GM08714 (cell line): ENCODE results near the gene UBE2G1.

Experiments used
- H3K4me3 ChIP-seq: fragments of 200-500 bp; sonication (Bioruptor generic); 2 replicates; pipeline ENCODE4 v1.5.1; 2014; ENCODE audit warnings: mild to moderate bottlenecking, low read length, inconsistent platforms
- ZNF274 ChIP-seq: IDR thresholded peaks from 2 replicates; pipeline ENCODE4 v1.6.1; 2012; ENCODE audit warnings: mild to moderate bottlenecking, low read depth, low read length

UBE2G1 gene

DNA sequence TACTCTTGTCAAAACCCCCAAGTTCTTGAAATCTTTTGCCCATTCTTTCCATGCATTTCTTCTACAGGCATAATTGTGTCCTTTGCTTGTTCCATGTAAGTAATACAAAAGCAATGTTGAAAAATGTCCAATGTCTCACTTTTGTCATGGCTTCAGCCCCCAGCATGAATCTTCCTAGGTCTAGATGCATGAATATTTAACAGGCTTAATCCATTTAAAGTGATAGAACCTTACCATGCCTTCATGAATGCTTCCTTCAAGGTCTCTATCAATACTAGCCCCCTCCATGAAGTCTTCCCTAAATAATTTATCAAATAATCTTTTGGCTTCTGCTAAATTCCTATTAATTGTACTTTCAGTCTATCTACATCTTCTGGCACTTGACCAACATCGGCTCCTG is 56.6 kb downstream of the UBE2G1 start:
- no peak overlapping the region for H3K4me3 ChIP-seq
- no peak for TF ChIP-seq ZNF274

DNA sequence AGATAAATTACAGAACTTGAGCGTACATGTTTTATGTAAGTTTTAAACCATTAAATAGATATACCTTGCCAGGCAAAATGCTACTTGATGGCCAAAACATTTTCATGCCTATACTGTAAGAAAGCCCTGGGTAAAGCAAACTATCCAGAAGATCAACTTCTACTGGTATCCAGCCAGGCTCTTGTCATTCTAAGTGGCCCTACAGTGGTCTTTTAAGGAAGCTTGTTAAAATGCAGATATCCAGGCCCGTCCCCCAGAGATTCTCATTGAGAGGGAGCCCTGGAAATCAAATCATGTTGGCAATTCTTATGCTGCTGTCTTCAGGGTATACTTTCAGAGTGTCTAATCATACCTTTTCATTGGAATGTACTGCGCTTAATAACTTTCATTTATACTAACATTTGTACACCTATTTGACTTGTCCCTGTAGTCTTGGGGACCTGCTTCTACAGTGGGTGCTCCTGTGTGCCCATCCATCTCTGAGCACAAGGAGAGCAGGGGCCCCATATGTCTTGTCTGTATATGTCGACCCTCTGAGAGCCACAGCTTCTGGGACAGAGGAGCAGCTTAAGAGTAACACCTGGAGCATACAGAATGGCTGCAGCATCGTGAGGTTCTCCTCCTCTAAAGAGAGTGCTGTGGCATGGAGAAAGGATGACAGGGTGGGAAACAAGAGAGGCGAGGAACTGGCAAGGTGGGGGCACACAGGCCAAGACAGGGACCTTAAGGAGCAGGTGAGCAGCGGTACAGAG is 59.1 kb downstream of the UBE2G1 start:
- H3K4me3 ChIP-seq: no peak overlapping the region
- TF ChIP-seq ZNF274: no peak

DNA sequence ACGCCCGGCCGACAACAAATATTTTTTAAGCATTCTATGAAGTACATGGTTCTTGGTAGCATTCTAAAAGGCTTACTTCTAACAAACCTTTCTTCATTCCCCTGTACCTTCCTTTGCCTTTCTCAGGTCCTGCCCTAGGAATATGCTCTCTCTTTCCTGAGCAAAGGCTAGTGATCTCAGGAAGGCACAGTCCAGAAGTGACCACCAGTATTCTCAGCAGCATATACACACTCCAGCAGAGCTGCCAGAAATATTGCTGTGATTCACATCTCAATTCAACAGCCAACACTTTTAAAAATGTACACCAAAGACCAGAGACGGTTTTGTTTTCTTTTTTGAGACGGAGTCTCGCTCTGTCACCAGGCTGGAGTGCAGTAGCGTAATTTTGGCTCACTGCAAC is 61.3 kb downstream of the UBE2G1 start:
- no peak for TF ChIP-seq ZNF274
- no peak overlapping the region for H3K4me3 ChIP-seq

DNA sequence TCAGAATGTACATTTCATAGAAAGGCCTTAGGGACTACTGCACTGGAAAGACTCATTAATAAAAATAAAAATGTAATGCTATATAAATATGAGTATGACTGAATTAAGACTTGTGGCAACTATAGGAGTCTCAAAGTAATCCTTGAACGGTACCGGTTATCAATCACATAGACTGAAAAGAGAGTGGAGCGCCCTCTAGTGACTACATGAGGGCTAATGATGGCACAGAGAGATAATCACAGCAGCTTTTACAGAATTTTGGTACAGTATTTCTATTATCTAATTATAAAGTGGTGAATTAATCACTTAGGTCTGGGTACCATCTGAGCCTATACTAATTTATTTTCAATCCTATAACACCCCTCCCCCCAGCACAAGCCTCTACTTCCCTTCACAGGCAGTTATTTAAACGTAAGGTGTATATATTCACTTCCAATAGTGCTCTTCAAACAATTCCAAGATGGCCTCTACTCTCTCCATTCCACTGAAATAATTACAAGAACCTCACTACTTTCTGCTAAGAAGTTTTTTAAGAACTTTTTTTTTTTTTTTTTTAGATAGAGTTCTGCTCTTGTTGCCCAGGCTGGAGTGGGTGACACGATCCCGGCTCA is 62.0 kb downstream of the UBE2G1 start:
- no peak overlapping the region for H3K4me3 ChIP-seq
- TF ChIP-seq ZNF274: no peak

DNA sequence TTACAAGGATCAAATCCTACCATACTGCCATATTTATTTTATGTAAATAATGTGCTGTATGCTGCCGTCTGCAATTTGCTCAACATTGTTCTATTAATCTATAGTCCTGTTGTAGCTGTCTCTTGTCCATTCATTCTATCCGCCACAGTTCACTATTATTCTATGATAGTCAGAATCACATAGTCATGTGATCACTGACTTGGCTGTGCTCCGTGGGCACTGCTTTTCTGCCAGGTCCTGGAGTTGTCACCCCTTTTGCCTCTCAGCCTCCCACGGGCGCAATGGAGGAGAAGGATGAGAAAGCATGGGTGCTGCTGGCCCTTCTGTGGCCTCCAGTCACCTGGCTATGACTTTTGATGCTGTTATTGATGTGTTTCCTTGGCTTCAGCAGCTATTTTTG is 65.4 kb downstream of the UBE2G1 start:
- H3K4me3 ChIP-seq: no peak overlapping the region
- no peak for TF ChIP-seq ZNF274

DNA sequence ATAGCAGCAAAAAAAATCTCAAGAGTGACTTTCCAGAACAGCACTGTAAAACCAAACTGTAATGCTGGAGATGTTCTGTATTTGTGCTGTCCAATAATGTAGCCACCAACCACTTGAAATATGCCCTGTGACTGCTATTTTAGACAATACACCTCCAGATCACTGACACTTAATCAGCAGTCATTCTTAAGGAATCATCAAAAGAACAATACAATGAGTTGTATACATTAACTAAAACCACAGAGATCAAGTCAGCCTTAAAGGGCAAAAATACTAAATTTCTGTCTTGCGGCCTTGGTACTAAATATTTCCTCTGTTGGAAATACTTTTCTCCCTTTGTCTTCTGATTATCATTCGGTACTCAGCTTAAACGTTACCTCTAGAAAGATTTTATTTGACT is 69.1 kb downstream of the UBE2G1 start:
- TF ChIP-seq ZNF274: no peak
- no peak overlapping the region for H3K4me3 ChIP-seq

DNA sequence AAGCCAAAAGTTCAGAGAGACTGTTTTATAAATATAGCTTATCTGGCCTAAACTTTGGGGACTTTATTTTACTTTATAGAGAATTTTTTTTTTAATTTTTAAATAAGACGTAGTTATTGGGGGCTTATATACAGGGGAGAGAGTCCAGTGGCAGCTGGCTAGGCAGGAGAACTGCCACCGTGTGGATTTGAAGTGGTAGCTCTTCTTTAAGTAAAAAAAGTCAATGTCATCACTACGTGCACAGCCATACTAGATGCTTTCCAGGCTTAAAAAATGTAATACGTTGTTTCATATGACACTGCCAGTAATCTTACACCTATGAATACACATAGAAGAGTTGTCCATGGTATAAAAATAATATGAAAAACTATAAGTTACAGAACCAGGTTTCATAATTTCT is 70.8 kb downstream of the UBE2G1 start:
- no peak for TF ChIP-seq ZNF274
- H3K4me3 ChIP-seq: no peak overlapping the region

DNA sequence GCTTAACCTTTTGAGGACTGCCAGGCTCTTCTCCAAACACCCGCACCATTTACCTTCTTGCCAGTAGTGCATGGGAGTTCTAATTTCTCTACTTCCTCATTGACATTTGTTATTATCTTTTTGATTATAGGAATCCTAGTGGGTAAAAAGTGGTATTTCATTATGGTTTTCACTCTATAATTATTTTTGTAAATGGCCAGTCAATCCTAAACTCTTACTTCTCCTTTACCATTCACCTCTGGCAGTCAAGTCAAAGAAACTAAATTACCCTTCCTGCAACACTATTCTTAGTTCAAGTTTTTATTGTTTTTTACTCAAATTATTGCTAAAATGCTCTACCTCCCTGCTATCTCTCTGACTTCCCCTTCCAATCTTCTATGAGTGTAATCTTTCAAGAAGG is 72.9 kb downstream of the UBE2G1 start:
- TF ChIP-seq ZNF274: no peak
- H3K4me3 ChIP-seq: no peak overlapping the region

DNA sequence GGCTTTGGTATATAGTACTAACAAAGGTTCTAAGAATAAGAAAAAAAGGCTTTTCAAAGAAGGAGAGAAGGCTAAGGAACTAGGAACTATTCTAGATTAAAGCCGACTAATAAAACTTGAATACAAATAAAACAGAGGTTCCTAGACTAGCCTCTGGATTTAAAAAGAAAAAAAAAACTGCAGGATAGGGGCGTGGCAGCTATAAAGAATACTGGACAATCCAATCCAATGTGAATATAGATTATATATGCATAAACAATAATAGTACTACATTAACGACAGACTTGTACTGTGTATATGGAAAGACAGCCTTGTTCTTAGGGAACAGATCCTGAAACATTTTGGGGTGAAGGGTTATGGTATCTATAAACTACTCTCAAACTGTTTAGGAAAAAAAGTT is 78.8 kb downstream of the UBE2G1 start:
- TF ChIP-seq ZNF274: no peak
- no peak overlapping the region for H3K4me3 ChIP-seq

DNA sequence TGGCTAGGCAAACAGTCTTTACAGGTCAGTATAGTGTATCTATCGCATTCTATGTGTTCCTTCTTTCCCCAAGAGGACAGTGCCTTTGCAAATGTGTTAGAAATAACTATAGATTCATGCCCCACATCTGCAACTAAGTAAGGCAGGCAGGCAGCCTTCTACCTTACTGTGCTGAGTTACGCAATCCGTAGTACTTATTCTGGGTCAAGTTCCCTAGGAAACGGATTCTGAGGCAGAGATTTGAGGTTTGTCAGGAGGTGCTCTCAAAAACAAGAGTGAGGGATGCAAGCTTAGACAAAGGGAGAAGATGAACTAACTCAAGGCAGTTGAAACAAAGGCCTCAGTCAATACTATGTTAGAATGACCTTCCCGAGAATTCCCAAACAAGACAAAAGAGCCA is 90.0 kb downstream of the UBE2G1 start:
- H3K4me3 ChIP-seq: no peak overlapping the region
- no peak for TF ChIP-seq ZNF274

DNA sequence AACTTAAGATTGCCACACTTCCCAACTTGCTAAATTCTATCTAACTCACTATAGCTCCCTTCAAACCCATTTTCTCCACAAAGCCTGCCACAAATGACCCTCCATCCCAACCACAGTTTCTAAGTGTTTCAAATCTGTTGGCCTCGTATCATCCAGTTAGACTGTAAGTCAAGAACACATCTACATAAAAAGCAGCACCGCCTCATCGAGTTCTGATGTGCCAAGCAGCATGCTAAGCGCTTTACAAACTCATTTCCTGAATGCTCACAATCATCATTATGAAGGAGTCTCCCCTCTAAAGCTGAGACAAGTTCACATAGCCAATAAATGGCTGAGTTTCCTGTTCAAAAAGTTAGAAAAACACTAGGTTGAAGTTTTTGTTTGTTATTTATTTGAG is 93.5 kb downstream of the UBE2G1 start:
- no peak overlapping the region for H3K4me3 ChIP-seq
- TF ChIP-seq ZNF274: no peak

DNA sequence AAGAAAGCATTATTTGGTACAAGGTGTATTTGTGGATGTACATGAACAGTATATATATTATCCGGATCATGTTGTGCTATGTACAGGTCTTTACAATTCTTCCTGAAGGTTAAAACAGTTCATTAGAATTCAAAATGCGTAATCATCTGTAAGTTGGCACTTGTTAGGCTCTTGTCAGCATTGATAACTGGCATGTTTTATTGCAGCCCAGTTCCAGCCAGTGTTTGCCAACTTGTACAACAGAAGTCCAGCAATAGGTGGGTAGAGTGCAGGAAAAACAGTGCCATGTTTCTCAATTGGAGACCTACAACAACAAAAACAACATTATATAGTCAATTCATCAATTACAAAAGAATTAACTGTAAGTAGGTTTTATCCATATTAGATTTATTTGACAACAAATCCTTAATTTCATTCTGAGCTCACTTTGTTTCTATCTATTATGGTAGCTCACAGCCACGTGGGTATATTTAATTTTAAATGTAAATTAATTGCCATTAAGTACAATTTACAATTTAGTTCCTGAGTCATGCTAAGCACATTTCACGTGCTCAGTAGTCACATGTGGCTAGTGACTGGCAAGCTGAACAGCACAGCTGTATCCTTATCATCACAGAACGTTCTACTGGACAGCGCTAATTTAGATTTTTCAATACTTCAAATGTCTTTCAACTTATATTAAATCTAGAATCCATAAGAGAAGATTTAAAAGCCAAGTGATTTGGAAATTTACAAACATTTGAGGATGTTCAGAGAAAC is 94.1 kb downstream of the UBE2G1 start:
- no peak for TF ChIP-seq ZNF274
- no peak overlapping the region for H3K4me3 ChIP-seq

DNA sequence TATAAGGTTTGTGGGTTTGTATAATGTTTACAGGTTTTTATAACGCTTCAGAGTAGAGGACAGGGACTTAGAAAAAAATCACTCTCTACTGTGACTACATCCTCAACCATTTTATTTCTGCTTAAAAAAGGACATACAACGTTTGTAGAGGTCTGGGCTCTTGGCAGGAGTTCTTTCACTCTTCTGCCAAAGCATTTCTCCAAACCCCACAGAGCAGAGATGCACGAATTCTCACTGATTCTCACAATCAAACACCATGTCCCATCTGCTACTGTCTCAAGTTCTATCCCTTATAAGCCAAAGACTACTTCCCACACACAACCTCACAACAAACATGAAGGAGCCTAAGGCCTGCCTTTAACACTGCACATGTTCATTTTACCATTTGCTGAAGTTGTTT is 95.7 kb downstream of the UBE2G1 start:
- no peak overlapping the region for H3K4me3 ChIP-seq
- TF ChIP-seq ZNF274: no peak

DNA sequence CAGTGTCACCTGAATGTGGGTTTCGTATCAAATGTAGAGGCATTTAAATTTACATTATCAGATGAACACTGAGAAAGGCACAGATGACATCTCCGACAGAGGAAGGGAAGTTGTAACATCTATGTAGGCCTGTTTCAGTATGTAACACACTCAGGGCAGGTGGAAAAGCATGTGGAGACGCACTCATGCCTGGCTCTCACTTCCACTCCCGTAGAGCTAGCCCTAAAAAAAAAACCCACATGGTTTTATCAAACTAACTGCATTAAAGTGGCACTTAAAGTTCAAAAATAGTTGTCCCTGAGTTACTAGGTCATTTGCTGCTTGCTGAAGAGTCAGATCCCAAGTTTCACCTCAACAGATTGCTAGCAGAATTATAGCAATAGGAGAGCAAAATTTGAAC is 96.6 kb downstream of the UBE2G1 start:
- no peak for TF ChIP-seq ZNF274
- H3K4me3 ChIP-seq: no peak overlapping the region

DNA sequence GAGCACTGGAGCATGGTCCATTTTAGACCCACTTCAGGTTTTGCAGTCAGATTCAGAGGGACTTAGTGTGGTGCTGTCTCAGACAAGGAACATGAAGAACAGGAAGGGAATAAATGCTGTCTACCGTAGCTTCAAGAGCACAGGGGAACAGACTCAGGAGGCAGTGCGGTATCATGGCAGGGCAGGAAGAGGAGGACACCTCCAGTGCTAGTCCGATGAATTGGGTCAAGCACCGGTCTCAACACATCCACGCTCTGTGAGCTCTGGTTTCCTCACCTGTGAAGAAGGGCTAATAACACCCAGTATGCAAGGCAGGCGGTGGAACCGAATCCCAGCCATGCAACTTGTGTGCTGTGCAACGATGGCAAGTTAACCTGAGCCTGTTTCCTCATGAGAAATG is 99.1 kb downstream of the UBE2G1 start:
- H3K4me3 ChIP-seq: no peak overlapping the region
- no peak for TF ChIP-seq ZNF274
